GM13977 (cell line): Measurements from ENCODE around the gene NUP133.
"Not testable (repeated sequence)": the region's sequence is repeated elsewhere in the genome, so short reads cannot be mapped to it uniquely, and the experiment has no call there.

ENCODE experiments used
- DNase-seq: peaks from one replicate; pipeline ENCODE4 v3.0.0; 2012; ENCODE audit warnings: low spot score
- in situ Hi-C: fragments of 300-500 bp; cut with MboI; formaldehyde crosslinking; loops from one replicate; pipeline ENCODE4 v1.12.0; 2022; ENCODE audit warnings: low sequenced_read_pairs, low pct_unique_long_range_greater_than_20kb, mixed read lengths, inconsistent platforms; ENCODE audit not compliant: unreplicated experiment
- TF ChIP-seq, protein P1 (sequence below): IDR thresholded peaks from 2 replicates; pipeline ENCODE4 v1.5.1; 2012; ENCODE audit warnings: mild to moderate bottlenecking, control low read depth; ENCODE audit not compliant: insufficient read depth; ENCODE audit errors: extremely low read depth, missing control alignments

NUP133 gene

DNA sequence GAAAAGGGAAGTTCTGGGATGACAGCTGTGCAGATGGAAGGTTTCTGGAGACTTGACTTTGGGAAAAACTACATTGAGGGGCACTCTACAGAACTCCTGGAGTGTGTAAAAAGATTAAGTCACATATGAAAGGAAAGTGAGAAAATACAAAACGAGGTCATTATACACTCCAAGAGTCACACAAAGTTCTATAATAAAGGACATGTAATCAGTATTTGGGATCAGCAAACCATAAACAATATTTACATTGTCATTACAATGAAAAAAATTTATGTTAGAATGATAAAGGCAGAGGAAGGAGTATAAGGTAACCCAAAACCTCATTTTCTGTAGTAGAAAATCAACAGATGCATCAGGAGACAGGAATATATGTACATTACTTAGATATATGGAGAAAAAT is 22.8 kb downstream of the NUP133 start:
- TF ChIP-seq, protein P1, sequence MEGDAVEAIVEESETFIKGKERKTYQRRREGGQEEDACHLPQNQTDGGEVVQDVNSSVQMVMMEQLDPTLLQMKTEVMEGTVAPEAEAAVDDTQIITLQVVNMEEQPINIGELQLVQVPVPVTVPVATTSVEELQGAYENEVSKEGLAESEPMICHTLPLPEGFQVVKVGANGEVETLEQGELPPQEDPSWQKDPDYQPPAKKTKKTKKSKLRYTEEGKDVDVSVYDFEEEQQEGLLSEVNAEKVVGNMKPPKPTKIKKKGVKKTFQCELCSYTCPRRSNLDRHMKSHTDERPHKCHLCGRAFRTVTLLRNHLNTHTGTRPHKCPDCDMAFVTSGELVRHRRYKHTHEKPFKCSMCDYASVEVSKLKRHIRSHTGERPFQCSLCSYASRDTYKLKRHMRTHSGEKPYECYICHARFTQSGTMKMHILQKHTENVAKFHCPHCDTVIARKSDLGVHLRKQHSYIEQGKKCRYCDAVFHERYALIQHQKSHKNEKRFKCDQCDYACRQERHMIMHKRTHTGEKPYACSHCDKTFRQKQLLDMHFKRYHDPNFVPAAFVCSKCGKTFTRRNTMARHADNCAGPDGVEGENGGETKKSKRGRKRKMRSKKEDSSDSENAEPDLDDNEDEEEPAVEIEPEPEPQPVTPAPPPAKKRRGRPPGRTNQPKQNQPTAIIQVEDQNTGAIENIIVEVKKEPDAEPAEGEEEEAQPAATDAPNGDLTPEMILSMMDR = no peak
- in situ Hi-C loops = no loop called here
- no peak for DNase-seq

DNA sequence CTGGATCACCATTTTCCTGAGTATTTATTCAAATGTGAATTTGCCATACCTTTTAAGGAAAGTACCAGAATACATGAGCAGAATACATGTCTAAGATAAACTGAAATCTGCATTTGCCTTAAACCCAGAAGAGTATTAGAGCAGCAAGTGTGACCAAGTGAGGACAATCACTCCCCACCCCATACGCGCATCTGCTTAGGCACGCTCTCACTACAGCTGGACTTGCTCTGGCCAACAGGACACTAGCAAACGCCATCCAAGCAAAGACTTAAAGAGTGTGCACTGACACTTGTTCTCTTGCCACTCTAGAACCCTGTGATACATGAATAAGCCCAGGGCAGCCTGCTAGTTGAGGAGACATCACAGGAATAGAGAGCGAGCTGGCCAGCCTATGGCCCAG is 25.6 kb downstream of the NUP133 start:
- TF ChIP-seq, protein P1 = no peak
- in situ Hi-C loops = no loop called here
- DNase-seq = no peak

DNA sequence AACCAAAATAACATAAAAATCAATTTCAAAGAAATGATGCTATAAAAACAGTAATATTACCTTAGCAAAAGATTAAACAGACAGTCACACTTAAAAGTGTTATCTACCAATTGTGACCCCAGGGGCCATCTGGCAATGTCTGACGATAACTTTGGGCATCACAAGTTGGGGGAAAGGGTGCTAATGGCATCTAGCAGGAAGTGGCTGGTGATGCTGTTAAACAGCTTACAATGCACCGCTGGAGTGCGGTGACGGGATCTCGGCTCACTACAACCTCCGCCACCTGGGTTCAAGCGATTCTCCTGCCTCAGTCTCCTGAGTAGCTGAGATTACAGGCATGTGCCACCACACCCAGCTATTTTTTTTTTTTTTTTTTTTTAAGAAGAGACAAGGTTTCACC is 27.6 kb downstream of the NUP133 start:
- in situ Hi-C loops = no loop called here

DNA sequence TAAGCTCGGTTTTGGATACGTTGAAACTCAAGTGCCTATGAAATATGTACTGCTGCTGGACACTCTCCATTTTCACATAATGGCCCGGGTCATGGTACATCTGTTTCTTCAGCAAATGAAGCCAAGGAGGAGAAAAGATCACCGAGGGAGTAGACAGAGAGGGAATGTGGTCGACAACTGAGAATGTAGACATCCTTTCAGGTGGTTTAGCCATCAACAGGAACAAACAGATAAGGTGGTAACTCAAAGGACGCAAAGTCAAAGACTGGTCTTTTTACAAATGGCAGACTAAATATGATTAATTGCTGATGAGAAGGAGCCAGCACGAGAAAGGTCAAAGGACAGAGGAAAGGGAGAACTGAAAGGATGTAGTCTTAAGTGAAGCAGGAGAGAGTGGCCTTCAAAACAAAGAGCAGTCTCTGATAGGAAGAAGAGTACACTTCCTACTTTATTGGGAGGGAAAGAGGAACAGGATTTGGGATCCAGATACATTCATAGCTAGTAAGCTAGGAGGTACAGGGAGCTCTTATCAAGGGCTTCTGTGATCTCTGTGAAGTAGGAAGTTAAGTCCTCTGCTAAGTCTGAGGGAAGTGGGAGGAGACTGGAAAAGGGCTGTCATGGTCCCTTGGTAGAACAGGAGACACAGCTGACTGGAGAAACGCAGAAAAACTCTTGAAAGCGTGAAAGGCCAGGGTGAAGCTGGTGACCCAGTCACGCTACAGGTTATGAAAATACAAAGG is 28.3 kb downstream of the NUP133 start:
- in situ Hi-C loops = no loop called here
- TF ChIP-seq, protein P1 = no peak
- DNase-seq = peak; percentile 53

More for the DNA sequence above, 27.6 kb downstream of the NUP133 start:
- DNase-seq = no peak
- TF ChIP-seq, protein P1 = no peak

DNA sequence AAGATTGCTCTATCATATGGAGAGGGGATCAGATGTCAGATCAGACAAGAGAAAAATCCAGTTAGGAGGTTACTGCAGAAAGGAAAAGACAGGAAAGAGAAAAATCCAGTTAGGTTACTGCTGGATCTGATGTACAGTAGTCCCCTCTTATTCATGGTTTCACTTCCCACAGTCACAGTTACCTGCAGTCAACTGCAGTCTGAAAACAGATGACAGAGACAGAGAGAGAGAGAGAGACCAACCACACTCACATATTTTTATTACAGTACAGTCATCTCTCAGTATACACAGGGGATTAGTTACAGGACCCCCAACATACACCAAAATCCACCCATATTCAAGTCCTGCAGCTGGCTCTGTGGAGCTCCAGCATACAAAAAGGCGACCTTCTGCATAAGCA is 29.3 kb downstream of the NUP133 start:
- peak; percentile 34 for DNase-seq
- in situ Hi-C loops = no loop called here
- TF ChIP-seq, protein P1 = no peak

DNA sequence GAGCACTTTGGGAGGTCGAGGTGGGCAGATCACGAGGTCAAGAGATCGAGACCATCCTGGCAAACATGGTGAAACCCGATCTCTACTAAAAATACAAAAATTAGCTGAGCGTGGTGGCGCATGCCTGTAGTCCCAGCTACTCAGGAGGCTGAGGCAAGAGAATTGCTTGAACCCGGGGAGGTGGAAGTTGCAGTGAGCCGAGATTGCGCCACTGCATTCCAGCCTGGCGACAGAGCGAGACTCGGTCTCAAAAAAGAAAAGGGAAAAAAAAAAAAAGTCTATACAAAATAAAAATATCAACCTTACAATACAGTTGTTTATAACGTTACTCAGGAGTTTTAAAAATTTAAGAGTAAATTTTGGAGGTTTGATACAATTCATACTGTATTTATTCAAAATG is 32.3 kb downstream of the NUP133 start:
- DNase-seq, in situ Hi-C loops: not testable (repeated sequence)

DNA sequence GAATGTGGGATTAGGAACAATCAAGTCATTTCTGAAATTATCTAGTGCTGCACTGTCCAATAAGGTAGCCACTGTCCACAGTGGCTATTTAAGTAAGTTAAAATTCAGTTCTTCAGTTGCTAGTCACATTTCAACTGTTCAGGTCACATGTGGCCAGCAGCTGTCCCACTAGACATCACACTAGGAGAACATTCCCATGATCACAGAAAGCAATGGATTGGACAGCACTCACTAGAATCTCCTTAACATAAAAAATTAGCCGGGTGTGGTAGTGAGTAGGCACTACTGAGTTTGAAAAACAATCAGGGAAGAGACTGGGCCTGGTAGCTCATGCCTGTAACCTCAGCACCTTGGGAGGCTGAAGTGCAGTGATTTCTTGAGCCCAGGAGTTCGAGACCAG is 33.6 kb downstream of the NUP133 start:
- TF ChIP-seq, protein P1 = no peak
- in situ Hi-C loops = no loop called here

More for the DNA sequence above, 33.6 kb downstream of the NUP133 start:
- DNase-seq = no peak
